GM23248 (cell line): Measurements from ENCODE around the gene TSPAN9.

ENCODE experiments used
- EZH2 ChIP-seq: fragments of 200-600 bp; sonication (generic); IDR thresholded peaks from 2 replicates; pipeline ENCODE4 v1.6.1; 2018; ENCODE audit warnings: antibody characterized with exemption, mild to moderate bottlenecking; ENCODE audit not compliant: insufficient read depth, poor library complexity, severe bottlenecking
- EZH2phosphoT487 ChIP-seq: fragments of 200-600 bp; sonication (generic); IDR thresholded peaks from 2 replicates; pipeline ENCODE4 v1.6.1; 2018; ENCODE audit warnings: antibody characterized with exemption, moderate library complexity, mild to moderate bottlenecking, low read depth; ENCODE audit not compliant: insufficient read depth

DNA sequence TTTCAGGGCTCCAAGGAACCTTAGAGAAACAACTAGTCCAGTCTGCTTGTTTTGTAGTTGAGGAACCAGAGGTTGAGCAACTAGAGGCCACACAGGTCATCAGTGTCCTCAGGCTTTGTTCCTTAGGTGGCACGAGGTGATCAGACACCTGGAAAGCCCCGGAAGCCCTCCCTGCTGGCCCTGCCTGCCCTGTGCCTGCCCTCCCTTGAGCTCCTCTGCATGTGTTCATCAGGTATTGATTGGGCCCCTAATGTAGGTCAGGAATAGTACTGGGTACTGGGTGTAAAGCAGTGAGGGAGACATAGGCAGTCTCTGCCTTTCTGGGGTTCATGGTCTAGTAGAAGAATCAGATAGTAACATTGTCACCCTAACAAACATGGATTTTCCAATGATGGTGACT lies 114.3 kb downstream of the TSPAN9 start:
- TF ChIP-seq EZH2phosphoT487 (no peak), EZH2 (no peak)
